NCI-H2227 (cell line): ENCODE results near the gene TSPAN4.

Experiments
- DNase-seq: peaks from one replicate; lab custom pipeline; 2025; ENCODE audit not compliant: unreplicated experiment; lab: John Stamatoyannopoulos, UW

Gene TSPAN4

GRCh38 chr11:883527-883926 is 40.9 kb downstream of the TSPAN4 start:
- no peak for DNase-seq

GRCh38 chr11:884578-885070 is 42.0 kb downstream of the TSPAN4 start:
- DNase-seq: no peak

GRCh38 chr11:886568-886967 is 43.9 kb downstream of the TSPAN4 start:
- no peak for DNase-seq

- no peak for DNase-seq
Observed at GRCh38 chr11:887589-887988, 44.9 kb downstream of the TSPAN4 start.

- no peak for DNase-seq
Observed at GRCh38 chr11:888310-889212, 45.9 kb downstream of the TSPAN4 start.

GRCh38 chr11:889257-889656 is 46.6 kb downstream of the TSPAN4 start:
- DNase-seq: no peak

GRCh38 chr11:889687-890475 is 47.2 kb downstream of the TSPAN4 start:
- DNase-seq: no peak

GRCh38 chr11:890794-891540 is 48.3 kb downstream of the TSPAN4 start:
- peak; percentile 84 for DNase-seq

- DNase-seq: no peak
Observed at GRCh38 chr11:893008-893654, 50.5 kb downstream of the TSPAN4 start.

- DNase-seq: no peak
Observed at GRCh38 chr11:894575-895201, 52.0 kb downstream of the TSPAN4 start.

GRCh38 chr11:895331-896110 is 52.9 kb downstream of the TSPAN4 start:
- DNase-seq: no peak

- DNase-seq: no peak
Observed at GRCh38 chr11:897253-898142, 54.8 kb downstream of the TSPAN4 start.

GRCh38 chr11:898143-898511 is 55.5 kb downstream of the TSPAN4 start:
- peak; percentile 75 for DNase-seq

GRCh38 chr11:898540-899190 is 56.0 kb downstream of the TSPAN4 start:
- DNase-seq: peak; percentile 38

GRCh38 chr11:899724-900123 is 57.1 kb downstream of the TSPAN4 start:
- DNase-seq: no peak

- DNase-seq: no peak
Observed at GRCh38 chr11:900545-900944, 57.9 kb downstream of the TSPAN4 start.

GRCh38 chr11:901452-902061 is 58.9 kb downstream of the TSPAN4 start:
- no peak for DNase-seq

- DNase-seq: no peak
Observed at GRCh38 chr11:904380-904779, 61.7 kb downstream of the TSPAN4 start.
